ENCODE data around the gene NXNL1.

NXNL1 gene

GRCh38 chr19:17458970-17459369 lies 1.8 kb downstream of the NXNL1 start (continued):
- no peak for TF ChIP-seq ZNF585B (tag by site-specific recombination; IDR thresholded peaks at IDR 0.05)
- TF ChIP-seq ZNF629 (tag by site-specific recombination; IDR thresholded peaks at IDR 0.05), result peak; percentile 23; the same call in 1 of the 2 replicates
- peak; percentile 96 for TF ChIP-seq WT1 (tag by site-specific recombination; IDR thresholded peaks at IDR 0.05)
- no peak for TF ChIP-seq ZNF404 (tag by site-specific recombination; IDR thresholded peaks at IDR 0.05)
- TF ChIP-seq ZNF140 (tag by site-specific recombination; IDR thresholded peaks at IDR 0.05), result no peak
- no peak for TF ChIP-seq ZNF664 (tag by site-specific recombination; IDR thresholded peaks at IDR 0.05)
- TF ChIP-seq TRIM28 (IDR thresholded peaks at IDR 0.05; ENCODE audit: borderline replicate concordance, low read length), result no peak
- TF ChIP-seq GLIS2 (tag by site-specific recombination; IDR thresholded peaks at IDR 0.05), result no peak
- no peak for TF ChIP-seq ZNF175 (tag by site-specific recombination; IDR thresholded peaks at IDR 0.05)
- no peak for TF ChIP-seq HOXC10 (CRISPR knock-in tag; IDR thresholded peaks at IDR 0.05)
- TF ChIP-seq ZBTB17 (tag by site-specific recombination; IDR thresholded peaks at IDR 0.05), result peak; percentile 50; the same call in 1 of the 2 replicates
- TF ChIP-seq ZNF670 (tag by site-specific recombination; IDR thresholded peaks at IDR 0.05; ENCODE audit: low read depth), result no peak
- no peak for TF ChIP-seq ZSCAN16 (tag by site-specific recombination; IDR thresholded peaks at IDR 0.05)
- TF ChIP-seq, protein P1, sequence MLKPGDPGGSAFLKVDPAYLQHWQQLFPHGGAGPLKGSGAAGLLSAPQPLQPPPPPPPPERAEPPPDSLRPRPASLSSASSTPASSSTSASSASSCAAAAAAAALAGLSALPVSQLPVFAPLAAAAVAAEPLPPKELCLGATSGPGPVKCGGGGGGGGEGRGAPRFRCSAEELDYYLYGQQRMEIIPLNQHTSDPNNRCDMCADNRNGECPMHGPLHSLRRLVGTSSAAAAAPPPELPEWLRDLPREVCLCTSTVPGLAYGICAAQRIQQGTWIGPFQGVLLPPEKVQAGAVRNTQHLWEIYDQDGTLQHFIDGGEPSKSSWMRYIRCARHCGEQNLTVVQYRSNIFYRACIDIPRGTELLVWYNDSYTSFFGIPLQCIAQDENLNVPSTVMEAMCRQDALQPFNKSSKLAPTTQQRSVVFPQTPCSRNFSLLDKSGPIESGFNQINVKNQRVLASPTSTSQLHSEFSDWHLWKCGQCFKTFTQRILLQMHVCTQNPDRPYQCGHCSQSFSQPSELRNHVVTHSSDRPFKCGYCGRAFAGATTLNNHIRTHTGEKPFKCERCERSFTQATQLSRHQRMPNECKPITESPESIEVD (tag by site-specific recombination; IDR thresholded peaks at IDR 0.05), result no peak
- peak; percentile 53 for TF ChIP-seq ZNF394 (tag by site-specific recombination; IDR thresholded peaks at IDR 0.05; ENCODE audit: borderline replicate concordance)
- TF ChIP-seq YY2 (tag by site-specific recombination; IDR thresholded peaks at IDR 0.05), result no peak
- no peak for TF ChIP-seq PBX3 (CRISPR knock-in tag; IDR thresholded peaks at IDR 0.05)
- no peak for TF ChIP-seq ZNF133 (tag by site-specific recombination; IDR thresholded peaks at IDR 0.05)
- no peak for TF ChIP-seq ZNF473 (tag by site-specific recombination; IDR thresholded peaks at IDR 0.05)
- no peak for TF ChIP-seq ZNF169 (tag by site-specific recombination; IDR thresholded peaks at IDR 0.05)
- TF ChIP-seq BCL11A (tag by site-specific recombination; IDR thresholded peaks at IDR 0.05; ENCODE audit: low read depth), result no peak
- TF ChIP-seq ZNF239 (tag by site-specific recombination; IDR thresholded peaks at IDR 0.05), result no peak
- 0 out of 2 replicates have a peak, but pooled peaks have one; percentile 20 for TF ChIP-seq ZNF639 (tag by site-specific recombination; IDR thresholded peaks at IDR 0.05)
- no peak for TF ChIP-seq ZNF529 (tag by site-specific recombination; IDR thresholded peaks at IDR 0.05; ENCODE audit: insufficient replicate concordance)
- no peak for TF ChIP-seq KLF10 (tag by site-specific recombination; IDR thresholded peaks at IDR 0.05)
- no peak for TF ChIP-seq ZNF112 (tag by site-specific recombination; IDR thresholded peaks at IDR 0.05)
- TF ChIP-seq MEIS1 (CRISPR knock-in tag; IDR thresholded peaks at IDR 0.05; ENCODE audit: borderline replicate concordance), result 0 out of 2 replicates have a peak, but pooled peaks have one; percentile 22
- 0 out of 2 replicates have a peak, but pooled peaks have one; percentile 46 for TF ChIP-seq ZSCAN5A (tag by site-specific recombination; IDR thresholded peaks at IDR 0.05)
- TF ChIP-seq ZNF837 (tag by site-specific recombination; IDR thresholded peaks at IDR 0.05), result no peak
- TF ChIP-seq, protein P2, sequence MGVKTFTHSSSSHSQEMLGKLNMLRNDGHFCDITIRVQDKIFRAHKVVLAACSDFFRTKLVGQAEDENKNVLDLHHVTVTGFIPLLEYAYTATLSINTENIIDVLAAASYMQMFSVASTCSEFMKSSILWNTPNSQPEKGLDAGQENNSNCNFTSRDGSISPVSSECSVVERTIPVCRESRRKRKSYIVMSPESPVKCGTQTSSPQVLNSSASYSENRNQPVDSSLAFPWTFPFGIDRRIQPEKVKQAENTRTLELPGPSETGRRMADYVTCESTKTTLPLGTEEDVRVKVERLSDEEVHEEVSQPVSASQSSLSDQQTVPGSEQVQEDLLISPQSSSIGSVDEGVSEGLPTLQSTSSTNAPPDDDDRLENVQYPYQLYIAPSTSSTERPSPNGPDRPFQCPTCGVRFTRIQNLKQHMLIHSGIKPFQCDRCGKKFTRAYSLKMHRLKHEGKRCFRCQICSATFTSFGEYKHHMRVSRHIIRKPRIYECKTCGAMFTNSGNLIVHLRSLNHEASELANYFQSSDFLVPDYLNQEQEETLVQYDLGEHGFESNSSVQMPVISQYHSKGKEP (tag by site-specific recombination; IDR thresholded peaks at IDR 0.05), result no peak
- no peak for TF ChIP-seq ZNF830 (tag by site-specific recombination; IDR thresholded peaks at IDR 0.05; ENCODE audit: low read depth)
- peak; percentile 71; the same call in 1 of the 2 replicates for TF ChIP-seq ZNF366 (tag by site-specific recombination; conservative IDR thresholded peaks at IDR 0.05)
- TF ChIP-seq ZNF335 (tag by site-specific recombination; conservative IDR thresholded peaks at IDR 0.05), result no peak

All from HEK293 (cell line).